ENCODE measurements around the gene ACTG2.

The ACTG2 gene

GRCh38 chr2:73931531-73932500, 39.0 kb downstream of the ACTG2 start:
- no peak for TF ChIP-seq ZFX (IDR thresholded peaks at IDR 0.05)
- TF ChIP-seq CTCF (conservative IDR thresholded peaks at IDR 0.05), result no peak
- no peak overlapping the region for H3K27ac ChIP-seq

GRCh38 chr2:73933194-73933593, 40.4 kb downstream of the ACTG2 start:
- no peak for TF ChIP-seq ZFX (IDR thresholded peaks at IDR 0.05)
- TF ChIP-seq CTCF (conservative IDR thresholded peaks at IDR 0.05), result no peak
- no peak overlapping the region for H3K27ac ChIP-seq

- H3K27ac ChIP-seq, result no peak overlapping the region
- TF ChIP-seq ZFX (IDR thresholded peaks at IDR 0.05), result no peak
- no peak for TF ChIP-seq CTCF (conservative IDR thresholded peaks at IDR 0.05)
These were observed 42.8 kb downstream of the ACTG2 start for GRCh38 chr2:73935641-73936040.

- TF ChIP-seq ZFX (IDR thresholded peaks at IDR 0.05) (no peak), CTCF (conservative IDR thresholded peaks at IDR 0.05) (no peak)
- H3K27ac ChIP-seq, result no peak overlapping the region
These were observed 44.5 kb downstream of the ACTG2 start for GRCh38 chr2:73937103-73937885.

- no peak overlapping the region for H3K27ac ChIP-seq
- TF ChIP-seq ZFX (IDR thresholded peaks at IDR 0.05) (no peak), CTCF (conservative IDR thresholded peaks at IDR 0.05) (no peak)
These were observed 45.1 kb downstream of the ACTG2 start for GRCh38 chr2:73937899-73938298.

- H3K27ac ChIP-seq, result no peak overlapping the region
- TF ChIP-seq ZFX (IDR thresholded peaks at IDR 0.05), result no peak
- TF ChIP-seq CTCF (conservative IDR thresholded peaks at IDR 0.05), result no peak
These were observed 46.0 kb downstream of the ACTG2 start for GRCh38 chr2:73938718-73939352.

Data from C4-2B (cell line).